ENCODE data around the gene CHST15.

- TF ChIP-seq CTCF (IDR thresholded peaks at IDR 0.05) (no peak), EP300 (IDR thresholded peaks at IDR 0.05) (no peak), POLR2A (IDR thresholded peaks at IDR 0.05) (no peak), POLR2AphosphoS5 (IDR thresholded peaks at IDR 0.05) (no peak)
Observed at GRCh38 chr10:124142960-124143359, 49.6 kb upstream of the CHST15 start.
